GM21576 (cell line): ENCODE measurements around the gene ATXN1L.
"Not testable (repeated sequence)": the region's sequence is repeated elsewhere in the genome, so short reads cannot be mapped to it uniquely, and the experiment has no call there.

Experiments used
- ATAC-seq: cut with Tn5 transposase; IDR thresholded peaks from one replicate; pipeline ENCODE4 v1.9.1; 2021; ENCODE audit warnings: mild to moderate bottlenecking, moderate library complexity; ENCODE audit not compliant: unreplicated experiment

Gene ATXN1L

DNA sequence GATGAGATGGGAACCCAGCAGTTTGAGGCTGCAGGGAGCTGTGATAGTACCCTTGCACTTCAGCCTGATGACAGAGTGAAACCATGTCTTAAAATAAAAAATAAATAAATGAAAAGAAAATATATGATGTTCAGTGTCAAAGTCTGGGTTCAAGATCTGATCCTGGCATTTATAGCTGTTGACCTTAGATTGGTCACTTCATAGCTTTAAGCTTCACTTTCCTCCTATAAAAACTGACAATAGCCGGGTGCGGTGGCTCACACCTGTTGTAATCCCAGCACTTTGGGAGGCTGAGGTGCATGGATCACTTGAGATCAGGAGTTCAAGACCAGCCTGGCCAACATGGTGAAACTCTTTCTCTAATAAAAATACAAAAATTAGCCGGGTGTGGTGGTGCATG, 43.4 kb downstream of the ATXN1L start:
- no peak for ATAC-seq

DNA sequence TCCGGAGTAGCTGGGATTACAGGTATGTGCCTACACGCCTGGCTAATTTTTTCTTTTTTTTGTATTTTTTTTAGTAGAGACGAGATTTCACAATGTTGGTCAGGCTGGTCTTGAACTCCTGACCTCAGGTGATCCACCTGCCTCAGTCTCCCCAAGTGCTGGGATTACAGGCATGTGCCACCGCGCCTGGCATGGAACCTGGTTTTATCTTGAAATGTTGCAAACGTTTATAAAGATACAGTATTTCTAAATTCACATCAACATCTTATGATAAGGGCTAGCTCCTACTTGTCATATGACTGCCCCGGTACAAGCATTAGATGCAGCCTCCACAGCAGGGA, 48.1 kb downstream of the ATXN1L start:
- ATAC-seq: no peak

DNA sequence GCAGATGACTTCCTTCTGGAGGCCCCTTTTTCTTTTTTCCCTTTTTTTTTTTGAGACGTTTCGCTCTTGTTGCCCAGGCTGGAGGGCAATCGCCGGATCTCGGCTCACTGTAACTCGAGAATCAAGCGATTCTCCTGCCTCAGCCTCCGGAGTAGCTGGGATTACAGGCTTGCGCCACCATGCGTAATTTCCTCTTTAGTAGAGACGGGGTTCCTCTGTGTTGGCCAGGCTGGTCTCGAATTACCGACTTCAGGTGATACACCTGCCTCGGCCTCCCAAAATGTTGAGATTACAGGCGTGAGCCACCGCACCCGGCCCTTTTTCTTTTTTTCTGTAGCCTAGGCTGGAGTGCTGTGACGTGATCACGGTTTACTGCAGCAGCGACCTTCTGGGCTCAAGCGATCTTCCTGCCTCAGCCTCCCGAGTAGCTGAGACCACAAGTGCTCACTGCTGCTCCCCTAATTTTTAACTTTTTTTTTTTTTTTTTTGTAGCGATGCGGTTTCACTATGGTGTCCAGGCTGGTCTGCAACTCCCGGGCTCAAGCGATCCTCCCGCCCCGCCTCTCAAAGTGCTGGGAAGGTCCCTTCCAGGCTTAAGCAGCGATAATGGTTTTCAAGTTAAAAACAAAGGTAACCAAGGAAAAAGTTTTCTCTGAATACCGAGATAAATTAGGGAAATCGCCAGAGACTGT, 48.6 kb downstream of the ATXN1L start:
- ATAC-seq: peak; percentile 32

DNA sequence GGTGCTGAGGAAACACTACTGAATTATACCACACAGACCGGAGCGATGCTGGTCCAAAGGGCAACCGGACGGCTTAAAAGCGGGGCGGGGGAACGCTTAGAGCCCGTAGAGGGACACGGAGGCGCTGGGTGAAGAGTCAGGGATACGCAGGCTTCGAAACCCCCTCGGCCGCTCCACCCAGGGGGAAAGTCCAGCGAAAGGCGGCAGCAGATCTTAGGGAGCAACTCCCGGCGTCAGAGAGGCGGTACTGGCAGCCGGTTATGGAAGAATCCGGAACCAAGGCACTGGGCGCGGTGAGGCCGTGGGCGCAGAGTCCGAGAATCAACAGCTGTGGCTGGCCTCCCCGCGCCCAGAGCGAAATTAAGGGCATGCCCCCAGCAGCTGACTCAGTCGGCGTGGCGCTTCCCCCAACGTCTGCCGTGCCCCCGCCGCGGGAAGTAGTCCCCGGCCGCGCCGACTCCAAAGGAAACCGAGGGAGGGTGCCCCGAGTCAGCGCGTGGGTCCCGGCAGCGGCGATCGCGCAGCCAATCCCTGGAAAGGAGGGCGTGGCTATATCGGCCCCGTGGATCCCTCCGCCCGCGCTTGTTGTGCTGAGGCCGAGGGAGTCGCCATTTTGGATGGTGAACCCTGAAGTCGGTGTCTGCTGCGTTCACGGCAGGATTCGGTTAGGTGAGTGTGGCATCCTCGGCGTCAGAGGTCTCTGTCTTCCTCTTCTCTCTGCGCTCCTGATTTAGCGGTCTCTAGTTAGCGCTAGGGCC, 49.3 kb downstream of the ATXN1L start, which contains the start of gene IST1:
TSS of gene IST1 (plus strand) at position 611 of the 758 bp plus-strand sequence. CDS start 20,110 bp downstream, outside the sequence.
- peak; percentile 79 for ATAC-seq

DNA sequence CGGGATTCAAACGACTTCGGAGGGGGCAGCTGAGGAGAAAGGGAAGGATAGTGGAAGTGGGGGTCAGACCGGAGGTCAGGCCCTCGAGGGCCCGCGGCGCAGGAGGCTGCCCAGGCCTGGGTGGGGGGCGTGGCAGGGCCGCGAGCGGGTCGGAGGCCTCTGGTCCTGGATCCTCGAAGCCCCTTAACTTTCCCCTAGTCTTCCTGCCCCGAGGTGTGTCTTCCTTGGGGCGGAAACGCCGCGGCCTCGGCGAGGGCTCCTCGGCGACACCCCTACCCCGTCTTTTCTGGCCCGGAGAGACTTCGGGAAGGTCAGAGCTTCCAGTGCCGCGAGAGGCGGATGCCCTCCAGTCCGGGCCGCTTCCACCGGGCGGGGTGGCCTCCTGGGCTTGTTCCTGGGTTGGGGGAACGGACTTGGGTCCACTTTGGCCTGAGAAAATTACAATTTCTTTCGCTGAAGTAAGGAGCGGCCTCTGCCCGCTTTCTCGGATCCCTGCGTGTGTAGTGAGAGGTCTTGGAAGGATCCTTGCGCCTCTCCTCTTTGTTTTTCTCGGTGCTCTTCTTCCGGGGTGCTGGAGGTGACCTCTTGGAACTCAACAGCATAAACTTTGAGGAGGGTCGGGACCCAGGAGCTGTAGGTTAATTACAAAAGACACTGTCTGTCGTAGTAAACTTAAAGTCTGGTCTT, 50.0 kb downstream of the ATXN1L start:
- ATAC-seq: peak; percentile 16

DNA sequence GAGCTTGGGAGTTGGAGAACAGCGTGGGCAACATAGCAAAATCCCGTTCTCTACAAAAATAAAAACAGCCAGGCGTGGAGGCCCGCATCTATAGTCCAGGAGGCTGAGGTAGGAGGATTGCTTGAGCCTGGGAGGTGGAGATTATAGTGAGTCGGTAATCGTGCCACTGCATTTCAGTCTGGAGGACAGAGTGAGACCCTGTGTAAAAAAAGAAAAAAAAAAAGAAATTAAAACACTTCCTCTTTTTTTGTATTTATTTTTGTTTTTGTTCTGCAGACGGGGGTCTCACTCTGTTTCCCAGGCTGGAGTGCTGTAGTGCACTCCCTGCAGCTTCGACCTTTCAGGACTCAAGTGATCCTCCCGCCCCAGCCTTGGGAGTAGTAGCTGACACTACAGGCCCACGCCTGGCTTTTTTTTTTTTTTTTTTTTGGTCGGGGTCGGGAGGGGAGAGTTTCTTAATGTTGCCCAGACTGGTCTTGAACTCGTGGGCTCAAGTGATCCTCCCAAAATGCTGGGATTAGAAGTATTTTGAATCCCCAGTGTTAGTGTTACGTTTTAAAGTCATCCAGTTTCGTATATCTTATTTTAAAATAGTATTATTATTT, 51.1 kb downstream of the ATXN1L start:
- no peak for ATAC-seq

DNA sequence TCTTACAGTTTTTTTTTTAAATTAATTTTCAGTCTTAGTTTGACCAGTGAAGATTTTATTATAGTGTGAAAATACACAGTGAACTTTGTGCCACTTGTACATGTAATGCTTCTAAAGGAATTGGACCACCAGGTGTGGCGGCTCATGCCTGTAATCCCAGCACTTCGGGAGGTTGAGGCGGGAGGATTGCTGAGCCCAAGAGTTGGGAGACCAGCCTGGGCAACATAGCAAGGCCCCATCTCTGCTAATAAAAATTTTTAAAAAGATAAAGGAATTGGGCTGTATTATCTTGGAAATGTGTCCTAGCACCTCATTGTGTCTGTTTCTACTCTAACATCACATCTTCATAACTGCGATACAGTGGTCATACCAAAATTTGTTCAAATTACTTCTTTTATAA, 53.4 kb downstream of the ATXN1L start:
- no peak for ATAC-seq

DNA sequence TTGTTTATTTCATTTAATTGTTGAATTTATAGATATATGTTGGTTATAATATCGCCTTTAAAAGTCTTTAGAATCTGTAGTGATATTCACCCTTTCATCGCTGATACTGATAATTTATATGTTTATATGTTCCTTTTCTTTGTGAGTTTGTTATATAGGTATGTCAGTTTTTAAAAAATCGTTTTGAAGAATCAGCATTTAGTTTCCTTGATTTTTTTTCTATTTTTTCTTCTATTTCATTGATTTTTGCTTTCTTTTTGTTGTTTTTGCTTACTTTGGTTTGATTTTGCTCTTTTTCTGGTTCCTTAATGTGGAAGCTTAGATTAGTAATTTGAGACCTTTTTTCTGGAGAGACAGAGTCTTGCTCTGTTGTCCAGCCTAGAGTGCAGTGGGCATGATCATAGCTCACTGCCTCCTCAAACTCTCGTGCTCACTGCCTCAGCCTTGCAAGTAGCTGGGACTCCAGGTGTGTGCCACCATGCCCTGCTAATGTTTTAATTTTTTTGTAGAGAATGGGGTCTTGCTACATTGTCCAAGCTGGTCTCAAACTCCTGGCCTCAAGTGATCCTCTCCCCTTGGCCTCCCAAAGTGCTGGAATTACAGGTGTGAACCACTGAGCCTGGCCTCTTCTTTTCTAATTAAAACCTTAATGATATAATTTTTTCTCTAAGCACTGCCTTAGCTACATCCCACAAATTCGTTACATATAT, 57.0 kb downstream of the ATXN1L start:
- ATAC-seq: no peak

DNA sequence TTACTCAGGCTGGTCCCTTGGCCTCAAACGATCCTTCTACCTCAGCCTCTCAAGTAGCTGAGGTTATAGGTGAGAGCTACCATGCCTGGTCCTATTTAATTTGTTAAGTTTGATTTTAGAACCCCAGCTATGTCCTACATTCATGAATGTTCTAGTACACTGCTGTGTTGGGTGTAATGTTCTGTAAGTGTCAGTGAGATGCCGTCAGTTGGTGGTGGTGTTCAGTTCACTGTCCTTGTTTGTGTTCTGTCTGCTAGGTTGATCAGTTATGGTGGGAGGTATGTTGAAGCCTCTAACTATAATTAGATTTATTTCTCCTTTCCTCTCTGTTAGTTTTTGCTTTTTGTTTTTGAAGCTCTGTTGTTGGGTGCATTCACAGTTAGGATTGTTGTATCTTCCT, 57.8 kb downstream of the ATXN1L start:
- no peak for ATAC-seq

DNA sequence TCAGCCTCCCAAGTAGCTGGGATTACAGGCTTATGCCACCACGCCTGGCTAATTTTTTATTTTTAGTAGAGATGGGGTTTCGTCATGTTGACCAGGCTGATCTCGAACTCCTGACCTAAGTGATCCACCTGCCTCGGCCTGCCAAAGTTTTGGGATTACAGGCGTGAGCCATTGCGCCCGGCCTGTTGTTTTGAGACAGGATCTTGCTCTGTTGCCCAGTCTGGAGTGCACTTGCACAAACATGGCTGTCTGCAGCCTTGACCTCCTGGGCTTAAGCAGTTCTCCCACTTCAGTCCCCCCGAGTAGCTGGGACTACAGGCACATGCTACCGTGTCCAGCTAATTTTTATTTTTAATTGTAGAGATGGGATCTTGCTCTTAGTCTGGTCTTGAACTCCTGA, 58.5 kb downstream of the ATXN1L start:
- no peak for ATAC-seq

DNA sequence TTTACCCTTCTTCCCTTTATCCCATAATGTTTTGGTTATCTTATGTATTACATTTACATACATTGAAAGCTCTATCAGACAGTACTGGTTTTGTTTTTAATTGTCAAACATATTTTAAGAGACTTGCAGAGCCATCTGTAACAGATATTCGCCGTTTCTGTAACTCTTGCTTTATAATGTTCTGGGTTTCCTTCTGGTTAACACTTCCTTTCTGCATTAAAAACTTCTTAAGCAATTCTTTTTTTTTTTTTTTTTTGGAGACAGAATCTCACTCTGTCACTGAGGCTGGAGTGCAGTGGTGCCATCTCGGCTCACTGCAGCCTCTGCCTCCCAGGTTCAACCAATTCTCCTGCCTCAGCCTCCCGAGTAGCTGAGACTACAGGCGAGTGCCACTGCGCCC, 60.0 kb downstream of the ATXN1L start:
- not testable (repeated sequence) for ATAC-seq
